Tibial nerve (tissue), 3 donors: Measurements from ENCODE around the gene ARPP21.

Experiments used
- CTCF ChIP-seq, 5 experiments: fragments of 200-600 bp in 3 of 5; fragments of 450-650 bp in 2 of 5; sonication (generic) in 3 of 5; IDR thresholded peaks; one replicate each; pipeline ENCODE4 v1.5.1; 2016 to 2019; ENCODE audit warnings: antibody characterized with exemption in 5 of 5, mild to moderate bottlenecking in 3 of 5, moderate library complexity in 2 of 5
- POLR2A ChIP-seq, 2 donors: fragments of 450-650 bp; IDR thresholded peaks; one replicate each; pipeline ENCODE4 v1.6.1; 2017; ENCODE audit warnings: antibody characterized with exemption in 2 of 2, mild to moderate bottlenecking in 2 of 2, moderate library complexity in 2 of 2

DNA sequence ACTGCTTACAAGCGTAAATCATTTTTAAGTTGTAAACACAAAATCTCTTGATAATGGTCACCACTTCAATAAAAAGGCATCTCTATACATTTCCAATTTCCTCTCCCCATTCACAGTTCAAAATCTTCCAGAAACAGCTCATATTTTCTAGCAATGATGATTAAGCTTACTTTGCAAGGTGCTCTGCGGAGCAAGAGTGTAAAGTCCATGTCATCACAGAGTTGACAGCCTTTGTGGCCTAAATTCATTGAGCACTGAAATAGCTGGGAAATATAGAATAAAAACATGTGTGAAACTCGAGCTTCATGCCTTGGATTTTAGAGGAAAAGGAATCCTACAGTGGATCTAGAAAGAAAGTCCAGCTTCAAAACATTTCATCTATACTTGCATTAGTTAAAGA lies 41.8 kb upstream of the ARPP21 start:
- no peak for TF ChIP-seq CTCF (IDR thresholded peaks at IDR 0.05)
- TF ChIP-seq POLR2A (IDR thresholded peaks at IDR 0.05): no peak
